Osteocyte (in vitro differentiated cells): ENCODE measurements around the gene PPP1R12C. TPM values are rescaled to one million over a fixed set of nuclear protein-coding genes. Genes with fewer than 3 reads are reported as not detected.
"Not testable (repeated sequence)": the region's sequence is repeated elsewhere in the genome, so short reads cannot be mapped to it uniquely, and the experiment has no call there.

ENCODE experiments used
- DNase-seq: peaks from one replicate; pipeline ENCODE4 v3.0.0; 2021; ENCODE audit warnings: mixed read lengths; ENCODE audit not compliant: unreplicated experiment; ENCODE audit errors: extremely low spot score
- H3K27ac Mint-ChIP-seq: one replicate; pipeline ENCODE4 v1.8.0; 2021; ENCODE audit warnings: mild to moderate bottlenecking, mixed read lengths; ENCODE audit not compliant: unreplicated experiment
- H3K27me3 Mint-ChIP-seq: one replicate; pipeline ENCODE4 v1.8.0; 2021; ENCODE audit warnings: mixed read lengths; ENCODE audit not compliant: unreplicated experiment
- H3K36me3 Mint-ChIP-seq: one replicate; pipeline ENCODE4 v1.8.0; 2021; ENCODE audit warnings: mixed read lengths; ENCODE audit not compliant: unreplicated experiment
- H3K4me1 Mint-ChIP-seq: one replicate; pipeline ENCODE4 v1.8.0; 2021; ENCODE audit warnings: mixed read lengths; ENCODE audit not compliant: unreplicated experiment
- H3K4me3 Mint-ChIP-seq: one replicate; pipeline ENCODE4 v1.8.0; 2021; ENCODE audit warnings: mild to moderate bottlenecking, moderate library complexity, mixed read lengths; ENCODE audit not compliant: unreplicated experiment
- H3K9me3 Mint-ChIP-seq: one replicate; pipeline ENCODE4 v1.8.0; 2021; ENCODE audit warnings: mixed read lengths; ENCODE audit not compliant: unreplicated experiment
- CTCF ChIP-seq: fragments of 200-600 bp; sonication (generic); IDR thresholded peaks from 2 replicates; pipeline ENCODE4 v1.5.0; 2021; ENCODE audit warnings: antibody characterized with exemption, mild to moderate bottlenecking, moderate library complexity
- total RNA-seq: library from RNA; stranded (reverse); gene quantifications from 2 replicates; pipeline ENCODE4 v1.2.1, GENCODE V29; 2021

Gene PPP1R12C
- total RNA-seq, 1 donor from 2014 or later, result 135 TPM

GRCh38 chr19:55157064-55157908 lies 39.8 kb upstream of the PPP1R12C start, which contains the start of gene TNNI3:
Gene TNNI3, minus strand, starts transcription at chr19:55157732. Its CDS starts 143 bp downstream, at chr19:55157589.
- Mint-ChIP-seq H3K4me1 (peaks cover 29% of the 10 kb centered on the region), H3K27me3 (peaks cover 13% of the 10 kb centered on the region), H3K4me3 (peak within 1 kb of the TSS; percentile 38), H3K27ac (no peak within 1 kb of the TSS), H3K9me3 (no peaks in the 10 kb centered on the region), H3K36me3 (no peaks in the 10 kb centered on the region)
- no peak for DNase-seq
- no peak for TF ChIP-seq CTCF

DNA sequence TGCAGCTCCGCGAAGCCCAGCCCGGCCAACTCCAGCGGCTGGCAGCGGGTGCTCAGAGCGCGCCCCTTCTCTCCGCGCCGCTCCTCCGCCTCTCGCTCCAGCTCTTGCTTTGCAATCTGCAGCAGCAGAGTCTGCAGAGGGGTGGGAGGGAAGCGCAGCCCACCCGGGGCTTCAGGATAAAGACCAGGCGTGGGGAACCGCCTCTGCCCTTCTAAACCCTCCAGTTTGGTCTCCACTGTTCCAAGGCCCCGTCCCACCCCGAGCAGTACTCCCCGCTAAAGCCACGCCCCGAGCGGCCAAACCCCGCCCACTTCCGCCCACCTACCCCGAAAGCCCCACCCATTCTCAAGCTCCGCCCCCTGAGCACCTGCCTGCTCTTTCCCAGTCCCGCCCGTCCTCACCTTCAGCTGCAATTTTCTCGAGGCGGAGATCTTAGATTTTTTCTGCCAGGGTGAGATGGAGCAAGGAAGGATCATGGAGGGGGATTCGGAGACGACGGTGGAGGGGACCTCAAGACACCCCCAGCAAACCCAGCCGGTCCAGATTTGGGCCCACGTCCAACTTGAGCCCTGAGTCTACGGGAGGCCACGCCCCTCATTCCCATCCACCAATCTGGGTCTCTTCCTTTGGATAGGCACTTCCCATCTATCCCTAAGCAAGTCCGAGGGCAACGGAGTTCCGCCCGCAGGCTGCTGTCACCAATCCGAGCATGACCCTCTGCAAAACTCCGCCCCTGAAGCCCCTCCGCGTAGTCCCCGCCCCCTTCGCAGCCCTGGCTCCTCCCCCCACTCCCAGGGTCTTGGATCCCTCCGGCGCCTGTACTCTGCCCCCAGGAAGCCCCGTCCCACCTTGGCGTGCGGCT lies 39.0 kb upstream of the PPP1R12C start:
- Mint-ChIP-seq H3K4me3 (peak overlapping the region; percentile 38), H3K36me3 (no peaks in the 10 kb centered on the region), H3K27me3 (peaks cover 13% of the 10 kb centered on the region), H3K27ac (no peak overlapping the region), H3K9me3 (no peaks in the 10 kb centered on the region), H3K4me1 (peaks cover 29% of the 10 kb centered on the region)
- TF ChIP-seq CTCF, result no peak
- DNase-seq, result no peak

DNA sequence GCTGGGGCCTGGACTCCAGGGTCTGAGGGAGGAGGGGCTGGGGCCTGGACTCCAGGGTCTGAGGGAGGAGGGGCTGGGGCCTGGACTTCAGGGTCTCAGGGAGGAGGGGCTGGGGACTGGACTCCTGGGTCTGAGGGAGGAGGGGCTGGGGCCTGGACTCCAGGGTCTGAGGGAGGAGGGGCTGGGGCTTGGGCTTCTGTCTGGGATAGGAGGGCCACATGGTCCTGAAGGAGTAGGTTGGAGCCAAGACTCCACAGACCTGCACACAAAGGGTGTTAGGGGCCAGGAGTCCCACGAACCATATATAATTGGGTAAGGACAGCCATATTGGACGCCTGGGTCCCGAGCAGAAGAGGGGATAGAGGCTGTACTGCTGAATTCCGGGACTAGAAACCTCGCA lies 38.3 kb upstream of the PPP1R12C start:
- not testable (repeated sequence) for H3K36me3 Mint-ChIP-seq, H3K27ac Mint-ChIP-seq, DNase-seq, H3K4me3 Mint-ChIP-seq, H3K9me3 Mint-ChIP-seq
- H3K27me3 Mint-ChIP-seq, result peaks cover 14% of the 10 kb centered on the region
- H3K4me1 Mint-ChIP-seq, result peaks cover 29% of the 10 kb centered on the region

GRCh38 chr19:55153652-55154264 lies 36.3 kb upstream of the PPP1R12C start:
- Mint-ChIP-seq H3K36me3 (no peaks in the 10 kb centered on the region), H3K27ac (no peak overlapping the region), H3K4me3 (no peak overlapping the region), H3K4me1 (peaks cover 15% of the 10 kb centered on the region), H3K9me3 (no peaks in the 10 kb centered on the region), H3K27me3 (peaks cover 32% of the 10 kb centered on the region)
- TF ChIP-seq CTCF, result no peak
- DNase-seq, result no peak

DNA sequence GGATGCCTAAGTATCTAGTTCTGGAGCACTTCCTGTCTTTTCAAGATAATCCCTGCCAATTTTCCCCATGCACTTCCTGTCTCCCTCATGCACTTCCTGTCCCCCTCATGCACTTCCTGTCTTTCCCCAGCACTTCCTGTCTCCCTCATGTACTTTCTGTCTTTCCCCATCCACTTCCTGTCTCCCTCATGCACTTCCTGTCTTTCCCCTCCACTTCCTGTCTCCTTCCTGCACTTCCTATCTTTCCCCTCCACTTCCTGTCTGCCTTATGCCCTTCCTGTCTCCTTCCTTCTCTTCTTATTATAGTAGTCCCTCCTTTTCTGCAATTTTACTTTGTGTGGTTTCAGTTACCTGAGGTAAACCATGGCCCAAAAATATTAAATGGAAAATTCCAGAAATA lies 34.6 kb upstream of the PPP1R12C start:
- DNase-seq, result no peak
- Mint-ChIP-seq H3K27me3 (peaks cover 36% of the 10 kb centered on the region), H3K27ac (no peak overlapping the region), H3K9me3 (no peaks in the 10 kb centered on the region), H3K4me3 (no peak overlapping the region), H3K4me1 (peaks cover 10% of the 10 kb centered on the region), H3K36me3 (no peaks in the 10 kb centered on the region)
- TF ChIP-seq CTCF, result no peak
